ENCODE data around the gene FGF3.

DNA sequence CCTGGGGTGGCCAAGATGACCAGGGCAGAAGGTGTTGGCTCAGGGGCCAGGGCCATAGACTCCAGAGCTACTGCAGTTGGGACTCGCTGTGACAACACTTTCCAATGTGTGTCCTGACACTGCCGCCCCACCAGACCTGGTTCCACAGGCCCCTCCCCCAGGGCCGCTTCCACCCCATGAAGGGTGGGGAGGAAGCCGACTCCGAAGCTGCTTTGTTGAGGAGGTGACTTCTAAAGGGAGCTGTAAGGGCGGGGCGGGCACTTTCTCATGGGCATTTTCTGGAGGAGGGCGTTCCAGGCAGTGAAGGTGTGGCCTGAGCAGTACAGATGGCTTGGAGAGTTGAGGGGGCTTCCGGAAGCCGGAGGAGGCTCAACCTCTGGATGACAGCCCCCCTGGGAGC is 6.3 kb downstream of the FGF3 start:
- TF ChIP-seq, protein P1, sequence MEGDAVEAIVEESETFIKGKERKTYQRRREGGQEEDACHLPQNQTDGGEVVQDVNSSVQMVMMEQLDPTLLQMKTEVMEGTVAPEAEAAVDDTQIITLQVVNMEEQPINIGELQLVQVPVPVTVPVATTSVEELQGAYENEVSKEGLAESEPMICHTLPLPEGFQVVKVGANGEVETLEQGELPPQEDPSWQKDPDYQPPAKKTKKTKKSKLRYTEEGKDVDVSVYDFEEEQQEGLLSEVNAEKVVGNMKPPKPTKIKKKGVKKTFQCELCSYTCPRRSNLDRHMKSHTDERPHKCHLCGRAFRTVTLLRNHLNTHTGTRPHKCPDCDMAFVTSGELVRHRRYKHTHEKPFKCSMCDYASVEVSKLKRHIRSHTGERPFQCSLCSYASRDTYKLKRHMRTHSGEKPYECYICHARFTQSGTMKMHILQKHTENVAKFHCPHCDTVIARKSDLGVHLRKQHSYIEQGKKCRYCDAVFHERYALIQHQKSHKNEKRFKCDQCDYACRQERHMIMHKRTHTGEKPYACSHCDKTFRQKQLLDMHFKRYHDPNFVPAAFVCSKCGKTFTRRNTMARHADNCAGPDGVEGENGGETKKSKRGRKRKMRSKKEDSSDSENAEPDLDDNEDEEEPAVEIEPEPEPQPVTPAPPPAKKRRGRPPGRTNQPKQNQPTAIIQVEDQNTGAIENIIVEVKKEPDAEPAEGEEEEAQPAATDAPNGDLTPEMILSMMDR (IDR thresholded peaks at IDR 0.05; ENCODE audit: insufficient read depth, low read depth, low read length) = no peak
- no peak for TF ChIP-seq EZH2 (IDR thresholded peaks at IDR 0.05; ENCODE audit: insufficient read depth, low read length)

All from astrocyte (in vitro differentiated cells and primary cell).